WTC11 (cell line): ENCODE data around the gene NR2F6. TPM values are rescaled to one million over a fixed set of nuclear protein-coding genes. Genes with fewer than 3 reads are reported as not detected.
A peak's percentile ranks its signal among the peaks of the same experiment; 100 is the strongest.

Experiments used
- ATAC-seq: fragments of 200-7000 bp; cut with Tn5 transposase; 2 replicates; pipeline ENCODE4 v1.10.0; 2021; ENCODE audit warnings: mild to moderate bottlenecking, moderate library complexity
- CTCF ChIA-PET: fragments of 300-600 bp; sonication (Branson Sonifier 250); formaldehyde crosslinking; loops from one replicate; lab custom pipeline; 2021; ENCODE audit warnings: antibody characterized with exemption; lab: Charles Lee
- POLR2A ChIA-PET: fragments of 350-600 bp; sonication (Branson Sonifier 250); formaldehyde crosslinking; loops from one replicate; lab custom pipeline; 2021; ENCODE audit warnings: antibody characterized with exemption; lab: Charles Lee
- DNase-seq: peaks from one replicate; pipeline ENCODE4 v3.0.0; 2021; ENCODE audit warnings: low spot score
- H3K27ac Mint-ChIP-seq: 2 replicates; pipeline ENCODE4 v1.8.0; 2021; ENCODE audit warnings: mixed read lengths
- H3K27me3 Mint-ChIP-seq: 2 replicates; pipeline ENCODE4 v1.8.0; 2021; ENCODE audit warnings: low read depth, mild to moderate bottlenecking, moderate library complexity, mixed read lengths
- H3K36me3 Mint-ChIP-seq: 2 replicates; pipeline ENCODE4 v1.8.0; 2021; ENCODE audit warnings: mixed read lengths
- H3K4me1 Mint-ChIP-seq: 2 replicates; pipeline ENCODE4 v1.8.0; 2022; ENCODE audit warnings: mixed read lengths
- H3K4me3 Mint-ChIP-seq: 2 replicates; pipeline ENCODE4 v1.8.0; 2021; ENCODE audit warnings: mild to moderate bottlenecking, moderate library complexity, mixed read lengths
- H3K9me3 Mint-ChIP-seq: 2 replicates; pipeline ENCODE4 v1.8.0; 2021; ENCODE audit warnings: mixed read lengths
- ATF3 ChIP-seq: sonication (generic); formaldehyde crosslinking; conservative IDR thresholded peaks from 2 replicates; pipeline ENCODE4 v1.8.1; 2022; ENCODE audit warnings: mild to moderate bottlenecking, missing genetic modification reagents
- ERG ChIP-seq: fragments of 250-450 bp; sonication (Bioruptor Pico); IDR thresholded peaks from 2 replicates; pipeline ENCODE4 v1.8.0; 2021; ENCODE audit warnings: mild to moderate bottlenecking
- FOXK1 ChIP-seq: sonication (generic); formaldehyde crosslinking; IDR thresholded peaks from 2 replicates; pipeline ENCODE4 v1.8.0; 2022; ENCODE audit warnings: mild to moderate bottlenecking, moderate library complexity, missing genetic modification reagents
- FOXP4 ChIP-seq: sonication (generic); formaldehyde crosslinking; IDR thresholded peaks from 2 replicates; pipeline ENCODE4 v1.8.0; 2022; ENCODE audit warnings: mild to moderate bottlenecking, missing genetic modification reagents
- GTF2I ChIP-seq: fragments of 250-450 bp; sonication (Bioruptor Pico); conservative IDR thresholded peaks from 2 replicates; pipeline ENCODE4 v1.4.0; 2021; ENCODE audit warnings: mild to moderate bottlenecking
- NR2C2 ChIP-seq: sonication (generic); formaldehyde crosslinking; IDR thresholded peaks from 2 replicates; pipeline ENCODE4 v1.8.0; 2022; ENCODE audit warnings: mild to moderate bottlenecking, missing genetic modification reagents
- SP1 ChIP-seq: sonication (generic); formaldehyde crosslinking; conservative IDR thresholded peaks from 2 replicates; pipeline ENCODE4 v1.8.1; 2022; ENCODE audit warnings: missing genetic modification reagents
- TP53 ChIP-seq: sonication (generic); formaldehyde crosslinking; IDR thresholded peaks from 2 replicates; pipeline ENCODE4 v1.8.1; 2023; ENCODE audit warnings: mild to moderate bottlenecking, missing genetic modification reagents
- USF1 ChIP-seq: sonication (generic); formaldehyde crosslinking; IDR thresholded peaks from 2 replicates; pipeline ENCODE4 v1.8.0; 2022; ENCODE audit warnings: mild to moderate bottlenecking, missing genetic modification reagents
- USF2 ChIP-seq: sonication (generic); formaldehyde crosslinking; IDR thresholded peaks from 2 replicates; pipeline ENCODE4 v1.8.1; 2023; ENCODE audit warnings: mild to moderate bottlenecking, missing genetic modification reagents, moderate library complexity
- ZNF121 ChIP-seq: sonication (generic); formaldehyde crosslinking; IDR thresholded peaks from 2 replicates; pipeline ENCODE4 v1.8.0; 2023; ENCODE audit warnings: missing genetic modification reagents
- ZNF232 ChIP-seq: sonication (generic); formaldehyde crosslinking; IDR thresholded peaks from 2 replicates; pipeline ENCODE4 v1.8.0; 2022; ENCODE audit warnings: mild to moderate bottlenecking, missing genetic modification reagents
- ZNF396 ChIP-seq: fragments of 250-450 bp; sonication (Bioruptor Pico); IDR thresholded peaks from 2 replicates; pipeline ENCODE4 v1.8.0; 2021; ENCODE audit warnings: mild to moderate bottlenecking, moderate library complexity, borderline replicate concordance
- ZNF423 ChIP-seq: fragments of 250-450 bp; sonication (Bioruptor Pico); IDR thresholded peaks from 2 replicates; pipeline ENCODE4 v2.1.2; 2022; ENCODE audit warnings: mild to moderate bottlenecking, moderate library complexity
- total RNA-seq: library from RNA; stranded (reverse); gene quantifications from 3 replicates; pipeline ENCODE4 v1.2.3, GENCODE V29; 2021

NR2F6 gene
- total RNA-seq, 1 experiment from 2014 or later, result 145 TPM

GRCh38 chr19:17264641-17264979 lies 18.9 kb upstream of the NR2F6 start, which contains the start of gene USHBP1:
USHBP1 (minus strand) TSS chr19:17264745; CDS start chr19:17264299, 446 bp downstream.
- H3K9me3 Mint-ChIP-seq, result peaks cover 7% of the 10 kb centered on the region
- peaks cover 7% of the 10 kb centered on the region for H3K27me3 Mint-ChIP-seq
- CTCF ChIA-PET, result interaction anchor here (0.6 to 1.8 kb wide), 7 partner anchors 9 to 59 kb away, joined by 3 to 5 read pairs (median 4); no protein-coding TSS in a partner anchor
- peaks cover 25% of the 10 kb centered on the region for H3K4me1 Mint-ChIP-seq
- peak within 1 kb of the TSS; percentile 100 for H3K27ac Mint-ChIP-seq
- DNase-seq, result peak; percentile 71
- peak within 1 kb of the TSS; percentile 61 for H3K4me3 Mint-ChIP-seq
- ATAC-seq, result peak; percentile 3; the same call in 1 of the 2 replicates
- POLR2A ChIA-PET, result interaction anchor here (1.8 to 3.9 kb wide), 3 partner anchors 16 to 49 kb away, joined by 5 to 11 read pairs (median 5); partner anchors contain the start of genes OCEL1 and USE1
- H3K36me3 Mint-ChIP-seq, result peaks cover 11% of the 10 kb centered on the region
- 0 out of 2 replicates have a peak, but pooled peaks have one; percentile 2 for TF ChIP-seq GTF2I (CRISPR knock-in tag)
- no peak for TF ChIP-seq ZNF423 (CRISPR knock-in tag)
- TF ChIP-seq ZNF121, result peak; percentile 79
- TF ChIP-seq ERG (CRISPR knock-in tag), result no peak
- 0 out of 2 replicates have a peak, but pooled peaks have one; percentile 42 for TF ChIP-seq SP1 (CRISPR knock-in tag)
- peak; percentile 88 for TF ChIP-seq USF1 (CRISPR knock-in tag)
- peak; percentile 87; the same call in 1 of the 2 replicates for TF ChIP-seq FOXK1
- TF ChIP-seq ZNF396, result no peak
- peak; percentile 92 for TF ChIP-seq USF2
- TF ChIP-seq NR2C2 (CRISPR knock-in tag), result no peak
- TF ChIP-seq FOXP4 (CRISPR knock-in tag), result peak; percentile 15; the same call in 1 of the 2 replicates
- no peak for TF ChIP-seq ZNF232 (CRISPR knock-in tag)

- Mint-ChIP-seq H3K36me3 (peaks cover 16% of the 10 kb centered on the region), H3K9me3 (peaks cover 12% of the 10 kb centered on the region)
- ATAC-seq, result no peak
- POLR2A ChIA-PET, result interaction anchor here (1.8 to 3.9 kb wide), 3 partner anchors 16 to 49 kb away, joined by 5 to 11 read pairs (median 5); partner anchors contain the start of genes OCEL1 and USE1
- TF ChIP-seq GTF2I (CRISPR knock-in tag) (peak; percentile 88), TP53 (CRISPR knock-in tag) (no peak; the same call in 1 of the 2 replicates), SP1 (CRISPR knock-in tag) (0 out of 2 replicates have a peak, but pooled peaks have one; percentile 30), ATF3 (no peak), FOXP4 (CRISPR knock-in tag) (peak; percentile 2; the same call in 1 of the 2 replicates)
- TF ChIP-seq, all 79 proteins: peak for 3
- peaks cover 7% of the 10 kb centered on the region for H3K27me3 Mint-ChIP-seq
- peak overlapping the region; percentile 61 for H3K4me3 Mint-ChIP-seq
- CTCF ChIA-PET, result interaction anchor here (0.5 to 1.8 kb wide), 5 partner anchors 9 to 59 kb away, joined by 3 to 8 read pairs (median 5); no protein-coding TSS in a partner anchor
- no peak for DNase-seq
- peaks cover 25% of the 10 kb centered on the region for H3K4me1 Mint-ChIP-seq
- peak overlapping the region; percentile 100 for H3K27ac Mint-ChIP-seq
Observed at GRCh38 chr19:17263712-17264640, 18.3 kb upstream of the NR2F6 start.
